Measurements from ENCODE around the gene CEP41. TPM values are rescaled to one million over a fixed set of nuclear protein-coding genes. Genes with fewer than 3 reads are reported as not detected.
A peak's percentile ranks its signal among the peaks of the same experiment; 100 is the strongest.

The CEP41 gene
- total and polyA plus RNA-seq, 2 of the 13 experiments (the other 11 are each of a cell fraction or from before 2014, with no cell fraction given), result 8.7 to 9.0 TPM

GRCh38 chr7:130365511-130366441 is 75.0 kb downstream of the CEP41 start:
- H4K20me1 ChIP-seq (ENCODE audit: insufficient read depth, low read length), result no peaks in the 10 kb centered on the region
- no TSS peak for BruUV-seq (replicated peaks)
- H3K4me1 ChIP-seq (ENCODE audit: insufficient read depth, low read length), result peaks cover 65% of the 10 kb centered on the region
- no peak overlapping the region for H2AFZ ChIP-seq (ENCODE audit: low read length)
- ATAC-seq, result no peak
- in situ Hi-C loops (cut with HindIII; ENCODE audit: extremely low pct_ligation_motif_present, low pct_unique_long_range_greater_than_20kb) (no loop called here), intact Hi-C loops (cut with micrococcal nuclease; ENCODE audit: unreplicated experiment) (loop anchor here (5.0 kb wide), 1 partner anchor 102 kb away; no protein-coding TSS in a partner anchor)
- H3K9me3 ChIP-seq (ENCODE audit: low read length), result no peaks in the 10 kb centered on the region
- H3K4me2 ChIP-seq (ENCODE audit: low read depth, low read length), result no peak overlapping the region
- FAIRE-seq, result no peak
- ChIA-PET CTCF (ENCODE audit: low intra/inter-chr PET ratio, low total read pairs) (no interaction called here), POLR2A (no interaction called here)
- TF ChIP-seq SRF (IDR thresholded peaks at IDR 0.05; ENCODE audit: low read depth, low read length) (peak; percentile 61), ATF6 (CRISPR knock-in tag; conservative IDR thresholded peaks at IDR 0.05) (no peak), CEBPZ (IDR thresholded peaks at IDR 0.05; ENCODE audit: low read length) (no peak), ZNF607 (CRISPR knock-in tag; IDR thresholded peaks at IDR 0.05; ENCODE audit: borderline replicate concordance) (no peak)
- no peak for DNase-seq (ENCODE audit: low spot score)
- H3K27me3 ChIP-seq (ENCODE audit: control insufficient read depth in 1 of 2, insufficient read depth in 2 of 2, low read length in 2 of 2), result peaks cover 1 to 24% of the 10 kb centered on the region in 2 experiments; a peak in 4 of 5 replicates
- WGBS (ENCODE audit: low lambda C conversion rate), result 72% methylated on average over 14 of the region's 15 CpGs
- no peak overlapping the region for H3K9ac ChIP-seq (ENCODE audit: insufficient read depth, low read depth, low read length)
- no peaks in the 10 kb centered on the region for H3K79me2 ChIP-seq (ENCODE audit: insufficient read depth, low read length)
- H3K27ac ChIP-seq (ENCODE audit: extremely low read length, insufficient read depth, low read length), result no peak overlapping the region
- no peaks in the 10 kb centered on the region for H3K36me3 ChIP-seq (replicated peaks in 1 of 2; ENCODE audit: control insufficient read depth in 1 of 2, insufficient read depth in 2 of 2, low read length in 2 of 2)
- no peak overlapping the region for H3K4me3 ChIP-seq (replicated peaks in 1 of 3; ENCODE audit: insufficient read depth in 1 of 3, low read depth in 2 of 3, low read length in 3 of 3)

Measured in HepG2 (cell line).